Caco-2 (cell line): ENCODE measurements around the gene DMWD. TPM values are rescaled to one million over a fixed set of nuclear protein-coding genes. Genes with fewer than 3 reads are reported as not detected.

ENCODE experiments used
- BruUV-seq: library from RNA; stranded (reverse); fragments of 400-500 nt; replicated peaks from 2 replicates; lab custom pipeline; 2021; lab: Mats Ljungman, UMichigan
- CTCF ChIA-PET: fragments of 300-600 bp; sonication (Branson Sonifier 250); formaldehyde crosslinking; loops from one replicate; lab custom pipeline; 2022; ENCODE audit warnings: antibody characterized with exemption; lab: Charles Lee
- POLR2A ChIA-PET: fragments of 300-600 bp; sonication (Branson Sonifier 250); formaldehyde crosslinking; loops from one replicate; lab custom pipeline; 2022; ENCODE audit warnings: antibody characterized with exemption; lab: Charles Lee
- DNase-seq, 2 experiments: peaks; one replicate each; pipeline versions ENCODE4 v3.0.0 to v3.0.0-alpha.2; 2020 to 2022
- H3K27me3 ChIP-seq: replicated peaks from 2 replicates; pipeline ENCODE4 v1.6.0; 2011; ENCODE audit warnings: low read length; ENCODE audit not compliant: control insufficient read depth, insufficient read depth
- H3K36me3 ChIP-seq: 2 replicates; pipeline ENCODE4 v1.5.1; 2011; ENCODE audit warnings: low read length; ENCODE audit not compliant: control insufficient read depth, insufficient read depth
- H3K4me1 ChIP-seq: fragments of 250-450 bp; sonication (Bioruptor Pico); 2 replicates; pipeline ENCODE4 v1.5.1; 2020; ENCODE audit warnings: mild to moderate bottlenecking
- H3K4me3 ChIP-seq: 2 replicates; pipeline ENCODE4 v1.5.1; 2011; ENCODE audit warnings: low read depth, mild to moderate bottlenecking, control low read depth, low read length
- H3K9me3 ChIP-seq: fragments of 250-450 bp; sonication (Bioruptor Pico); 2 replicates; pipeline ENCODE4 v1.5.1; 2020; ENCODE audit warnings: mild to moderate bottlenecking, moderate library complexity
- H3K27ac Mint-ChIP-seq: one replicate; pipeline ENCODE4 v1.8.0; 2022; ENCODE audit warnings: mixed read lengths; ENCODE audit not compliant: unreplicated experiment
- H3K27me3 Mint-ChIP-seq: one replicate; pipeline ENCODE4 v1.8.0; 2022; ENCODE audit warnings: mixed read lengths; ENCODE audit not compliant: insufficient read depth, unreplicated experiment
- H3K36me3 Mint-ChIP-seq: one replicate; pipeline ENCODE4 v1.8.0; 2022; ENCODE audit warnings: mild to moderate bottlenecking, mixed read lengths; ENCODE audit not compliant: insufficient read depth, unreplicated experiment
- H3K4me1 Mint-ChIP-seq: one replicate; pipeline ENCODE4 v1.8.0; 2022; ENCODE audit warnings: low read depth, mixed read lengths; ENCODE audit not compliant: unreplicated experiment
- H3K4me3 Mint-ChIP-seq: one replicate; pipeline ENCODE4 v1.8.0; 2022; ENCODE audit warnings: mild to moderate bottlenecking, moderate library complexity, mixed read lengths; ENCODE audit not compliant: unreplicated experiment
- H3K9me3 Mint-ChIP-seq: one replicate; pipeline ENCODE4 v1.8.0; 2022; ENCODE audit warnings: mixed read lengths; ENCODE audit not compliant: unreplicated experiment
- intact Hi-C: fragments of 100-400 bp; cut with micrococcal nuclease; formaldehyde crosslinking; loops from one replicate; pipeline ENCODE4 v1.10.0; 2022; ENCODE audit not compliant: unreplicated experiment
- total RNA-seq: library from RNA; stranded (reverse); gene quantifications from 2 replicates; pipeline ENCODE4 v1.2.3, GENCODE V29; 2022
- TF ChIP-seq, protein P1 (sequence below), 2 experiments: fragments of 200-600 bp in 1 of 2; IDR thresholded peaks; 1 replicate in 1 of 2; 2 replicates in 1 of 2; pipeline versions ENCODE4 v1.5.1 to v1.8.0; 2011 to 2022; ENCODE audit warnings: antibody characterized with exemption in 1 of 2, control low read depth in 1 of 2, inconsistent platforms in 1 of 2, low read depth in 1 of 2, low read length in 1 of 2, mild to moderate bottlenecking in 1 of 2, moderate library complexity in 1 of 2; ENCODE audit not compliant: insufficient read depth in 1 of 2, severe bottlenecking in 1 of 2, unreplicated experiment in 1 of 2

DMWD gene
- total RNA-seq, 1 experiment from 2014 or later, result 76.3 TPM

DNA sequence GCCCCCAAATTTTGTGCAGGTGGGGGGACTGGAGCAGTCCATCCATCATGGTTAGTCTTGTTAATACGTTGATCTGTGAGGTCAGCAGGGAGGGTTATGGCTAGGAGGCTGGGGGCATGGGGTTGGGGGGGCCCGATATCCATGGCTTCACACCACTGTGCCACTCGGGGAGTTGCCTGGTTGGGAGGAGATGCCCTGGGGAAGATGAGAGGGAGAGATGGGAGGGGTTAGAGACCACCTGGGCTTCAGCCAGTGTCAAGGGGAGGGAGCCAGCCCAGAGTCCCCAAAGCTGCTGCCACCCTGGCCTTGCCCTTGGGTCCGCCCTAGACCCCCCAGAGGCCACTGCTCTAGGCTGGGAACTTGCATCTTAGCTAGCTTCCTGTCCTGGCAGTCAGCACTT is 8.5 kb downstream of the DMWD start:
- intact Hi-C loops, result no loop called here
- BruUV-seq, result no TSS peak
- Histone ChIP-seq H3K9me3 (no peaks in the 10 kb centered on the region), H3K27me3 (no peaks in the 10 kb centered on the region), H3K4me1 (peaks cover 15% of the 10 kb centered on the region), H3K4me3 (no peak overlapping the region), H3K36me3 (peaks cover 4% of the 10 kb centered on the region; the same call in 1 of the 2 replicates)
- Mint-ChIP-seq H3K27me3 (no peaks in the 10 kb centered on the region), H3K9me3 (no peaks in the 10 kb centered on the region), H3K4me3 (no peak overlapping the region), H3K36me3 (peaks cover 61% of the 10 kb centered on the region), H3K27ac (no peak overlapping the region), H3K4me1 (peaks cover 14% of the 10 kb centered on the region)
- POLR2A ChIA-PET, result interaction anchor here (0.6 kb wide), 1 partner anchor 20 kb away, joined by 3 read pairs; no protein-coding TSS in a partner anchor
- DNase-seq, result no peak
- TF ChIP-seq, protein P1, sequence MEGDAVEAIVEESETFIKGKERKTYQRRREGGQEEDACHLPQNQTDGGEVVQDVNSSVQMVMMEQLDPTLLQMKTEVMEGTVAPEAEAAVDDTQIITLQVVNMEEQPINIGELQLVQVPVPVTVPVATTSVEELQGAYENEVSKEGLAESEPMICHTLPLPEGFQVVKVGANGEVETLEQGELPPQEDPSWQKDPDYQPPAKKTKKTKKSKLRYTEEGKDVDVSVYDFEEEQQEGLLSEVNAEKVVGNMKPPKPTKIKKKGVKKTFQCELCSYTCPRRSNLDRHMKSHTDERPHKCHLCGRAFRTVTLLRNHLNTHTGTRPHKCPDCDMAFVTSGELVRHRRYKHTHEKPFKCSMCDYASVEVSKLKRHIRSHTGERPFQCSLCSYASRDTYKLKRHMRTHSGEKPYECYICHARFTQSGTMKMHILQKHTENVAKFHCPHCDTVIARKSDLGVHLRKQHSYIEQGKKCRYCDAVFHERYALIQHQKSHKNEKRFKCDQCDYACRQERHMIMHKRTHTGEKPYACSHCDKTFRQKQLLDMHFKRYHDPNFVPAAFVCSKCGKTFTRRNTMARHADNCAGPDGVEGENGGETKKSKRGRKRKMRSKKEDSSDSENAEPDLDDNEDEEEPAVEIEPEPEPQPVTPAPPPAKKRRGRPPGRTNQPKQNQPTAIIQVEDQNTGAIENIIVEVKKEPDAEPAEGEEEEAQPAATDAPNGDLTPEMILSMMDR (IDR thresholded peaks at IDR 0.05; ENCODE audit: insufficient read depth in 1 of 2, low read depth in 1 of 2, low read length in 1 of 2, severe bottlenecking in 1 of 2, unreplicated experiment in 1 of 2), result no peak
- CTCF ChIA-PET, result no interaction called here

DNA sequence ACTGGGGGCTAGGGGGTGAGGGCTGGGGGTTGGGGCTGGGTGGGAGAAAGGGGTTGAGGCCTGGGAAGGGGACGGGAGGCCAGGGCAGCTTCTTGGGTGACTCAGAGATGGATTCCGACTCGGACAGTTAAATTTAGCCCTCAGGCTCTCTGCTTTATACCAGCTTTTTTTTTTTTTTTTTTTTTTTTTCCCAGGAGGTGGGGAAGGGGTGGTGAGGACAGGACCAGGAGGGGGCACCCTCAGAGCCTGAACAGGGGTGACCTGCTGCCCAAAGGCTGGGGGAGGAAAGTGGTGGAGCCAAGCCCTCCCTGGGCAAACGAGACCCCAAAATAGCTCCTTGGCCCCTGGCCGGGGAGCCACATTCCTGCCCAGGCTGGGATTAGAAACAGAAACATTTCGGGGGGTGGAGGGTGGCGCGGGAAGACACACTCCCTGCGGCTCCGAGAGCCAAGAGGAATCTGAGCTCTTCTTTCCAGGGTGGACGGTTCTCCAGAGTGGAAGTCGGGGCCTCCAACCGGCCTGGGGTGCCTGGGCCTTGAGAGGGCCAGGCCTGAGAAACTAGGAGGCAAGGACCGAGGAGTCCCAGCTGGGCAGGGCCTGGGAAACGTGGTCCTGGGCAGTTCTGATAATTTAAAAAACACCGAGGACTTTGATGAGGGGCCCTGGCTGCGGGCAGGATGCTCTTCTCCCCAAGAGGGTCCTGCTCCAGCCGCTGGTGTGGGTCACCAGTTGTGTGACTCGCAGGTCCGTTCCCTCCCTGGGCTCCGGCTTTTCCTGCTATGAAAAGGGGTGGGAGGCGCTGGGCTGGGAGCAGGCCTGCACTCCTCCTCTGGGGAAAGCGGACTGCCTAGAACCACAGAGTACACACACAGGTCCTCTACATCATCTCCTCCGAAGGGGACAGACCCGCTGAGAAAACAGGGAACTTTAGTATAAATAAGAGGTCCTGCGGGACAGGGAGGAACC is 9.5 kb downstream of the DMWD start:
- DNase-seq, result no peak
- Histone ChIP-seq H3K27me3 (no peaks in the 10 kb centered on the region), H3K9me3 (no peaks in the 10 kb centered on the region), H3K4me3 (no peak overlapping the region), H3K36me3 (no peaks in the 10 kb centered on the region), H3K4me1 (peaks cover 15% of the 10 kb centered on the region)
- TF ChIP-seq, protein P1 (IDR thresholded peaks at IDR 0.05; ENCODE audit: insufficient read depth in 1 of 2, low read depth in 1 of 2, low read length in 1 of 2, severe bottlenecking in 1 of 2, unreplicated experiment in 1 of 2), result no peak
- POLR2A ChIA-PET, result interaction anchor here (0.6 to 1.3 kb wide), 8 partner anchors 8 to 1114 kb away, joined by 3 to 9 read pairs (median 5); partner anchors contain the start of genes QPCTL and SYMPK
- no TSS peak for BruUV-seq
- H3K27ac Mint-ChIP-seq, result no peak overlapping the region
- peaks cover 62% of the 10 kb centered on the region for H3K36me3 Mint-ChIP-seq
- H3K27me3 Mint-ChIP-seq, result no peaks in the 10 kb centered on the region
- no peaks in the 10 kb centered on the region for H3K9me3 Mint-ChIP-seq
- no peak overlapping the region for H3K4me3 Mint-ChIP-seq
- CTCF ChIA-PET, result interaction anchor here (0.5 to 2.7 kb wide), 11 partner anchors 9 to 612 kb away, joined by 3 to 10 read pairs (median 6); partner anchors contain the start of gene DMWD
- intact Hi-C loops, result no loop called here
- peaks cover 18% of the 10 kb centered on the region for H3K4me1 Mint-ChIP-seq

DNA sequence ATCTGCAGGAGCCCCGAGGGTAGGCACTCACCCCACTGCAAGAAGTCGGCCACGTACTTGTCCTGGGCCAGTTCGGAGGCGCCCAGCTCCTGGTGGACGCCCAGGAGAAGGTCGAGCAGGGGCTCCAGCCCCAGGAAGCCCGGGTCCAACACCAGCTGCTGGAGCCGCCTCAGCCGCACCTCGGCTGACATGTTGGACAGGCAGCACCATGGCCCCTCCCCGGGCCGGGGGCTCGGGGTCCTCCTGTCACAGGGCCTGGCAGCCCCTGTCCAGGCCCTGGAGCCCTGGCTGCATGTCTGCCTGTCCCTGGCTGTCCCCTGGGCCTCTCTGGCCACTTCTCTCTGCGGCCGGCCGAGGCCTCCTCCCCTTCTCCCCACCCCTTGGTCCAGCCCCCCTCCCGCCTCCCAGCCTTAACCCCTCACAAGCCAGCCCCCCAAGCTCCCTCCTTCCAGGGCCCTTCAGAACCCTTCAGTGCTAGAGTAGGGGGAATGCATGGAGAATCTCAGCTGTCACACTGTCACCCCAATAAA is 10.4 kb downstream of the DMWD start, which contains the start of gene DMPK:
DMPK (minus strand) TSS at position 329 of the 530 bp plus-strand sequence; CDS start at position 191, 138 bp downstream.
- Mint-ChIP-seq H3K4me1 (peaks cover 18% of the 10 kb centered on the region), H3K27me3 (no peaks in the 10 kb centered on the region), H3K4me3 (no peak within 1 kb of the TSS), H3K27ac (no peak within 1 kb of the TSS), H3K9me3 (no peaks in the 10 kb centered on the region), H3K36me3 (peaks cover 63% of the 10 kb centered on the region)
- POLR2A ChIA-PET, result interaction anchor here (0.5 to 1.3 kb wide), 10 partner anchors 7 to 1114 kb away, joined by 3 to 14 read pairs (median 5); partner anchors contain the start of genes CCDC61, QPCTL and SYMPK
- DNase-seq, result peak in 1 of 2 experiments; percentile 47
- no TSS peak for BruUV-seq
- CTCF ChIA-PET, result interaction anchor here (0.5 to 2.7 kb wide), 10 partner anchors 8 to 613 kb away, joined by 3 to 10 read pairs (median 6); partner anchors contain the start of gene DMWD
- H3K27me3 ChIP-seq, result no peaks in the 10 kb centered on the region
- H3K9me3 ChIP-seq, result no peaks in the 10 kb centered on the region
- peaks cover 15% of the 10 kb centered on the region for H3K4me1 ChIP-seq
- TF ChIP-seq, protein P1 (IDR thresholded peaks at IDR 0.05; ENCODE audit: insufficient read depth in 1 of 2, low read depth in 1 of 2, low read length in 1 of 2, severe bottlenecking in 1 of 2, unreplicated experiment in 1 of 2), result no peak
- H3K36me3 ChIP-seq, result no peaks in the 10 kb centered on the region
- H3K4me3 ChIP-seq, result peak within 1 kb of the TSS; percentile 21
- intact Hi-C loops, result no loop called here
